ENCODE data around the gene PUM1.

Gene PUM1

GRCh38 chr1:30904191-30904961, 161.1 kb downstream of the PUM1 start:
- DNase-seq: no peak

GRCh38 chr1:30903343-30904034, 162.0 kb downstream of the PUM1 start:
- no peak for DNase-seq

- DNase-seq: no peak
Measured at GRCh38 chr1:30902593-30903290, 162.8 kb downstream of the PUM1 start.

DNA sequence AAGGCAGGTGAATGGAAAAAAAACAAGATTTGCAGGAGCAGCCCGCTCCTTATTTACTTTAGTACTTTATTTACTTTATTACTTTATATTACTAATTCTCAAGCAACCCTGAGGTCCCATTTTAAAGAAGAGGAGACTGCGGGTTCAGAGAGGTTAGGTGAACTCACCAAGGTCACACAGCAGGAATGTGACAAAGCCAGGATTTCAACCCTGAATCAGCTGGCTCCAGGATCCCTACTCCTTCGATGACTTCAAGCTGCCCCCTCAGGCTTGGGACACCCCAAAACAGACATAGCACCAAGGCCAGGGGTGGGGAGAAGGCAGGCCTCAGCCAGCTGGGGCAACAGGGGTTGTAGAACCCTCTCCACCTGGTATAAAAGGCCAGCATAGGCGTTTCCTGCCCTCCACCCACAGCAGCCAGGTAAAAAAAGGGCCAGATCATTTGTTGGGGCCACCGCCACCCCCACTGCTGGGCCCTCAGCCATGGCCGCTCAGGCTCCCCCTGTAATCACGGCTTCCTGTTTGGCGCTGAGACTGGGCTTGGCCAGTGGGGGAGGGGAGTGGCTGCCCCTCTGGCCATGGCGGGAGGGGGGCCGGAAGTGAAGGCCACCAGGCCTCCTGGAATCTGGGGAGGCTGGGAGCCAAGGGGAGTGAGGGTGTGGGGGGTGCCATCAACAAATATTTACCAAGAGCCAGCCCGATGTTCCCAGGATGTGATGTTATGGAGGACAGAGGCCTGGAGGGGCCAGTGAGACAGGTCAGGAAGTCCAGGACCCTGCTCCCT, 163.5 kb downstream of the PUM1 start:
- DNase-seq: no peak

GRCh38 chr1:30900931-30901560, 164.5 kb downstream of the PUM1 start:
- no peak for DNase-seq

DNA sequence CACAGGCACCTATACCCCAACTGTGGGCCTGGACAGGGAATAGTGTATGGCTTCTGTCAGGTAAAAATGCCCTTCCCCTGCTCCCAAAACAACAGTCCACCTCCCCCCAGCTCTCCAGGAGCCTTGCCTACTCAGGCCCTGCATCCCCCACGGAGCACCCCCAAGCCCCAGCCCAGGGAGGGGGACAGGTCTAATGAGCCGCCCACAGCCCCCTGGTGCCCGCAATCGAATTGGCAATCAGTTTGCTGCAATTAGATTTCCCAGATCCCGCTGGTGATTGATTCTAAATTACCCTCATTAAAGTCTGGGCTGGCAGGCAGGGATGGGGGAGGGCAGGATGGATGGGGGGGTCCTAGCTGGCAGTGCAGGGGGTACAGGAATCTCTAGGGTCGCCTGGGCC, 165.0 kb downstream of the PUM1 start:
- DNase-seq: no peak

DNA sequence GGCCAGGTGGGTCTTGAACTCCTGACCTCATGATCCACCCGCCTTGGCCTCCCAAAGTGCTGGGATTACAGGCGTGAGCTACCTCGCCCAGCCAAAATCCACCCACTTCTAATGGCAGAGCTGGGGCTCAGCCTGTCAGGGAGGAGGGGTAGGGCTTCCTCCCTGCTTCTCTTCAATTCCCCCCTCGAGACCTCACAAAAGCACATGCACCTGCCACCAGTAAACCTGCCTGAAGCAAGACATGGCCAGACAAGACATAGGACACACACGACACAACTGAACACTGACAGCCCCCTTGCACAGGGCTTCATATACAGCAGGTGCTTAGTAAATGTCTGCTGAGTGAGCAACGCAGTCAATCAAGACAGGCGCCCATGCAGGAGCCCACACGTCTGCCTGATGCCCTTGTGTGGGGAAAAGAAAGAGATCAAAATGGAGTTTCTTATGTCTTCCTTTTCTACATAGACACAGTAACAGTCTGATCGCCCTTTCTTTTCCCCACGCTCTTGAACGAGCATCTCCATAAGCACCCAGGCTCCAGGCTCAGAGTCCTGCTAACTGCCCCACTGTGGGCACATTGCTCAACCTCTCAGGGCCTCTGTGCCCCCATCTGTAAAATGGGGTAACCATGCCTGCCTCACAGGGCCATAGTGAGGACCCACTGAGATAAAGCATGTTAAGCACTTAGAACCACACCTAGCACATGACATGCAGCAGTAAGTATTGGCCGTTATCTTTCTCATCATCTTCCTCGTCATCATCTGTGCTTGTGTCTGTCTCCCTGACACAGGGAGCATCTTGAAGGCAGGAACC, 165.7 kb downstream of the PUM1 start:
- DNase-seq: no peak

DNA sequence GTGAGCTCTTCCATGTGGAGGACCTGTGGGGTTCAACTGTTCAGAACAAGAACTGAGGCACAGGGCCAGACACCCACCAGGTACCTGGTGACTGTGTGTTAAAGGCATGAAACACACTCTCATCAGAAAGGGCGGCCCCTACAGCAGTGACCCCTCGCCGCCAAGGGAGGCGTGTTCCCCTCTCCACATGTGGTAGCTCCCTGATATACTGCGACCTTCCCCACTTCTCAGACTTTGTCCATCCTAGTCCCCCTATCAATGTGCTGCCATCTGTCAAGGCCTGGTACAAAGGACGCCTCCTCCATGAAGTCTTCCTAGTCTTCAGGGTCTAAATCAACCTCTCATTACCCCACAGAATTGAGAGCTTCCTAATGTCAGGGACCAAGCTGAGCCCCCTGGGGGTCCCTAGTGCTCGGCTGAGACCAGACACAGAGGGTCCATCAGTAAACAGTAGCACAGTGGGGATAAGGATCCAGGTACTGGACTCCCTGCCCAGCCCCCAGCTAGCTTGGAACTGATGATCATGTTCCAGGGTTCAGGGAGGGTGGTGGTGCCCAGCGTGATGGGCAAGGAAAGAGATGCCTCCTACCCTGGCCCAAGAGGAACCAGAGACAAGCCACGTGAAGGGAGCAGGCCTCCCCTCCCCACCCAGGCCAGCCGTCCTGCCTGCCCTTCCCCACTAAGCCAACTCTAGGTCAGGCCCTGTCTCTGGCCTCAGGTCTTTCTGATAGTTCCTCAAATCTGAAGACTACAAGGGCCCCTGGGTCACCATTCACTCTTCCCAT, 167.3 kb downstream of the PUM1 start:
- DNase-seq: no peak

GRCh38 chr1:30896905-30897304, 168.6 kb downstream of the PUM1 start:
- DNase-seq: no peak

DNA sequence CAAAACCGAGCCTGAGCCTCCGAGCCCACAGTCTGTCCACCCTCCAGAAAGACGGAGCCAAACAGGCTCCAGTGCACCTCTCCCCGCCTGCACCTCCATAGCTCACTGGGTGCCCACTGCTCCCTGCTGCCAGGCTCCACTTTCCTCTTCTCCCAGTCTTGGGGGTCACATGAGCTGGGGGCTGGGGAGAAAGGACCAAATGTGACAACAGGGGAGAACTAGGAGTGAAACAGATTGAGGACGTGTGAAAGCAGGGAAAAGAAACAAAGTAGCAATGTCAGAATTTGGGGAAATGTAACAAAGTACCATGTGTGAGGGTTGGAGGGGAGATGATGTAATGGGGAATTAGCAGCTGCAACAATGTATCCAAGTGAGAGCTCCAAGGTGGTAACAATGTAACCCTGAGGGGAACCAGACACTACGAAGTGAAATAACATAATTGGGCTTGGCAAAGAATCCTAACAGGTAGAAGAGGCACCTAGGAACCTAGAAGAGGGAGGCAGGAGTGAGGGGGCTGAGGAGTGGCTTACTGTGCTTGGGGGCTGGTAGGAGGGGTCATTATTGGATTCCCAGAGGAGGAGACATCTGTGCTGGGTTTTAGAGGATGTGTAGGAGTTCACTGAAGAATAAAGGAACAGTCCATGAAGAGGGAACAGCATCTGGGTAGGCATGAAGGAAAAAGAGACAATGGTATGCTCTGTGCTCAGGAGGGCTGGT, 169.4 kb downstream of the PUM1 start:
- DNase-seq: no peak

- DNase-seq: no peak
Measured at GRCh38 chr1:30895382-30895943, 170.1 kb downstream of the PUM1 start.

DNA sequence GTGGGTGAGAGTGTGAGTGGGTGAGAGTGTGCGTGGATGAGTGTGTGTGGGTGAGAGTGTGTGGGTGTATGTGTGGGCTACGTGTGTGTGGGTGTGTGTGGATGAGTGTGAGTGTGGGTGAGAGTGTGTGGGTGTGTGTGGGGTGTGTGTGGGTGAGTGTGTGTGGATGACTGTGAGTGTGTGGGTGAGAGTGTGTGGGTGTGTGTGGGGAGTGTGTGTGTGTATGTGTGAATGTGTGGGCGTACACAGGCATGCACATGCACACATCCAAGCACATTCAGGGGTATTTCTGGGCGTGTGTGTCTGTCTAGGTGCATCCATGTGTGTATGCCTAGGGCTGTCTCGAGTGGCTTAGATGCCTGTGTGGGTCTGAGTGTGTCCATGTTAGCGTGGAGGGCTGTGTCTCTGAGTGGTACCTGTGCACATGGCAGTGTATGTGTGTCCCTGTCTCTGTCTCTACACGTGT, 171.0 kb downstream of the PUM1 start:
- no peak for DNase-seq

- no peak for DNase-seq
Measured at GRCh38 chr1:30893776-30894507, 171.6 kb downstream of the PUM1 start.

DNA sequence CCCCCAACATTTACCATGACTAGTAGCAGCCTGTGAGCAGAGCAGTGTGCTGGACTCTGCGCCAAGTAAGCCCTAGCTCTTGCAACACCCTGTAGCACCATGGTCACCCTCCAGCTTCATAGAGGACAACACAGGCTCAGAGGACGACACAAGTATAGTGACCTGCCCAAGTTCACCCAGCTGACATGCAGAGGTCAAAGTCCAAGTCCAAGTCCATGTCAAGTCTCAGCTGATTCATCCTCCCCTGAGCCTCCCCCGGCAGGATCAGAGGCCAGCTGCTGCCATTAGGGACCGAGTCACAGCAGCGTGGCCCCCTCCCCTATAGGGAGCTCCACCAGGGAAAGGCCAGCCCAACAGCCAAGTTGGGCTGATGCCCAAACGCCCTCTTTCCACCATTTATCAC, 172.8 kb downstream of the PUM1 start:
- no peak for DNase-seq

GRCh38 chr1:30891227-30891552, 174.3 kb downstream of the PUM1 start:
- no peak for DNase-seq

DNA sequence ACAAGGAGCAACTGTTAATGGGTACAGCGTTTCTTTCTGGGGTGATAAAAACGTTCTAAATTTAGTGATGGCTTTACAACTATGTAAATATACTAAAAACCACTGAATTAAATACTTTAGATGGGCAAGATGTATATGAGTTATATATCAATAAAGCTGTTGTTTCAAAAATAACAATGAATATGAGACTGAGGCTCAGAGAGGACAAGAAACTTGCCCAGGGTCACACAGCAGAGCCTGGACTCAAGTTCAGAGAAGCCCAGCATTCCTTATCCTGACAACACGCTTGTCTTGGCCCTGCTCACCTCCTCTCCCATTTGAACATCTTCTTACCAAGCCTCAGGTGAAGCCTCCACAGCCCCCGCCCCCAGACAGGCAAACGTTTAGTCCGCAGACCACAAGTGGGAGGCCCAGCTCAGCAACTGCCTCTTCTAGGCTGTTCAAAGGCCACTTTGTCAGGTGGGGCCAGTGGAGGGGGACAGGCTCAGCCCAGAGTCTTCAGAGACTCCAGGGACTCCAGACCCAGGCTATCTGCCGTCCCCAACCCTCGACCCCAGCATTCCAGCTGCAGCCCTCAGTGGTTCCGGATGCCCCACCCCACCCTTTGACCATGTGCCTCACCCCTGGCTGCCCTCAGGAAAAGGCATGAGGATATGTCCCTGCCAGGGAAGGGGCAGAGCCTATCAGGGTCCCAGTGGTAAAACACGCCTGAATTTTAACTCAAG, 174.9 kb downstream of the PUM1 start:
- DNase-seq: no peak

DNA sequence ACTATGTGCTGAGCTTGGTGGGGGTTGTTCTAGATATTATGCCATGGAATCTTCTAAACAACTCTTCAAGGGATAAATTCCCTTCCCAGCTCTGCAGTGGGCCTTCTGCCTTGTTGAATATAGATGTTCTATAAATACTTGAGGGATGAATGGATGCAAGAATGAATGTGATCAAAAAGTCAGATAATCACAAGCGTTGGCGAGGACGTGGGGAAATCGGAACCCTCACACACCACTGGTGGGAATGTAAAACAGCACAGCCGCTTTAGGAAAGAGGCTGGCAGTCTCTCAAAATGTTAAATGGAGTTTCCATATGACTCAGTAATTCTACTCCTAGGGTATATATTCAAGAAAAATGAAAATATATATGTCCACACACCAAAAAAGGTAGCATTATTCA, 176.0 kb downstream of the PUM1 start:
- peak; percentile 55 for DNase-seq

DNA sequence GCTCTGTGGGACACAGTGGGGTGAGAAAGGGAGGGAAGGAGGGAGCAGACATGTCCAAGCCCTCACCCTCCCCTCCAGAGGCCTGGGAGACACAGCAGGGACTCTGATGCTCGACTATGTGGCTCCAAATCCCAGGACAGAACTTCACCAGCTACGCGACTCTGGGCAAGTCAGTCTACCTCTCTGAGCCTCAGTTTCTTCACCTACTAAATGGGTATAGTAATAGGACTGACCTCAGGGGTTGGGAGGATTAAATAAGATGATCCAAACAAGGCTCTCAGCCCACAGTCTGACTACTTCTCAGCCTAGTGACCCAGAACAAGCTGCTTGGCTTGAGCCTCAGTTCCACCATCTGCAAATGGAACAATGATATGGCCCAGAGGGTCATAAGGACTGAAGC, 176.5 kb downstream of the PUM1 start:
- no peak for DNase-seq

Data from fibroblast of skin of back (primary cell).